Stimulated activated CD4-positive, alpha-beta T cell treated with anti-CD3 and anti-CD28 coated beads, Interleukin-12 subunit alpha, Interleukin-12 subunit beta, amount 100 ng/mL, for 24 hours (primary cell): Measurements from ENCODE around the gene URB1.

ENCODE experiments used
- DNase-seq, 2 experiments: peaks; one replicate each; pipeline ENCODE4 v3.0.0-alpha.2; 2020; ENCODE audit warnings: low read depth in 2 of 2

The URB1 gene

GRCh38 chr21:32347351-32347750 lies 45.5 kb downstream of the URB1 start:
- DNase-seq: no peak

- no peak for DNase-seq
Observed at GRCh38 chr21:32346951-32347350, 45.9 kb downstream of the URB1 start.

- DNase-seq: no peak
Observed at GRCh38 chr21:32340863-32341848, 51.7 kb downstream of the URB1 start.

GRCh38 chr21:32338209-32338921 lies 54.4 kb downstream of the URB1 start:
- DNase-seq: no peak

GRCh38 chr21:32337206-32337605 lies 55.6 kb downstream of the URB1 start:
- no peak for DNase-seq

GRCh38 chr21:32336711-32337110 lies 56.1 kb downstream of the URB1 start:
- DNase-seq: no peak

- no peak for DNase-seq
Observed at GRCh38 chr21:32335601-32336575, 56.9 kb downstream of the URB1 start.

- no peak for DNase-seq
Observed at GRCh38 chr21:32334980-32335531, 57.8 kb downstream of the URB1 start.

- DNase-seq: no peak
Observed at GRCh38 chr21:32333953-32334673, 58.7 kb downstream of the URB1 start.

GRCh38 chr21:32332463-32332951 lies 60.3 kb downstream of the URB1 start:
- no peak for DNase-seq

GRCh38 chr21:32331444-32332305 lies 61.1 kb downstream of the URB1 start:
- no peak for DNase-seq

- no peak for DNase-seq
Observed at GRCh38 chr21:32330784-32331311, 62.0 kb downstream of the URB1 start.

- no peak for DNase-seq
Observed at GRCh38 chr21:32329776-32330175, 63.0 kb downstream of the URB1 start.

- no peak for DNase-seq
Observed at GRCh38 chr21:32329331-32329730, 63.5 kb downstream of the URB1 start.

- no peak for DNase-seq
Observed at GRCh38 chr21:32328595-32328994, 64.2 kb downstream of the URB1 start.

- no peak for DNase-seq
Observed at GRCh38 chr21:32325706-32326105, 67.1 kb downstream of the URB1 start.

- DNase-seq: no peak
Observed at GRCh38 chr21:32322676-32323075, 70.1 kb downstream of the URB1 start.

- DNase-seq: no peak
Observed at GRCh38 chr21:32322103-32322502, 70.7 kb downstream of the URB1 start.

GRCh38 chr21:32321480-32321879 lies 71.3 kb downstream of the URB1 start:
- no peak for DNase-seq
